Kidney (tissue), 14 donors: ENCODE data around the gene CACNG5. TPM values are rescaled to one million over a fixed set of nuclear protein-coding genes. Genes with fewer than 3 reads are reported as not detected.
A peak's percentile ranks its signal among the peaks of the same experiment; 100 is the strongest.

Source experiments
- DNase-seq, 5 donors: peaks; one replicate each; pipeline ENCODE4 v3.0.0-alpha.2; 2013 to 2020
- FAIRE-seq: peaks from 2 replicates; lab custom pipeline; 2012; peaks lifted over from hg19 to GRCh38; lab: Jason Lieb, UNC
- H3K27ac ChIP-seq, 2 donors: one replicate each; pipeline ENCODE4 v1.7.0; 2013; ENCODE audit warnings: low read depth in 2 of 2, low read length in 2 of 2, inconsistent platforms in 1 of 2
- H3K27me3 ChIP-seq: one replicate; pipeline ENCODE4 v1.7.1; 2013; ENCODE audit warnings: low read length, inconsistent platforms; ENCODE audit not compliant: control insufficient read depth, insufficient read depth
- H3K36me3 ChIP-seq, 3 donors: one replicate each; pipeline versions ENCODE4 v1.7.0 to v1.7.1; 2013; ENCODE audit warnings: low read length in 3 of 3, control low read depth in 1 of 3, inconsistent platforms in 1 of 3; ENCODE audit not compliant: insufficient read depth in 3 of 3, control insufficient read depth in 2 of 3
- H3K4me1 ChIP-seq, 3 donors: one replicate each; pipeline versions ENCODE4 v1.7.0 to v1.7.1; 2013; ENCODE audit warnings: low read length in 3 of 3, inconsistent platforms in 1 of 3, low read depth in 1 of 3; ENCODE audit not compliant: control insufficient read depth in 2 of 3, insufficient read depth in 2 of 3
- H3K4me3 ChIP-seq, 3 donors: one replicate each; pipeline versions ENCODE4 v1.7.0 to v1.8.1; 2013; ENCODE audit warnings: low read length in 3 of 3, control low read depth in 1 of 3, inconsistent platforms in 1 of 3
- H3K9ac ChIP-seq, 3 donors: one replicate each; pipeline versions ENCODE4 v1.7.0 to v1.7.1; 2013; ENCODE audit warnings: low read length in 3 of 3, control low read depth in 1 of 3, inconsistent platforms in 1 of 3
- H3K9me3 ChIP-seq, 3 donors: one replicate each; pipeline versions ENCODE4 v1.7.0 to v1.7.1; 2013; ENCODE audit warnings: low read length in 3 of 3, control low read depth in 1 of 3, inconsistent platforms in 1 of 3; ENCODE audit not compliant: control insufficient read depth in 2 of 3, insufficient read depth in 1 of 3
- CTCF ChIP-seq: IDR thresholded peaks from 3 replicates; pipeline ENCODE4 v1.5.1; 2012; ENCODE audit warnings: mild to moderate bottlenecking, moderate library complexity, borderline replicate concordance; ENCODE audit not compliant: insufficient read depth; ENCODE audit errors: extremely low read depth
- intact Hi-C: fragments of 100-400 bp; cut with DNase I; formaldehyde crosslinking; loops from one replicate; pipeline ENCODE4 v1.11.1; 2022
- polyA plus RNA-seq: library from polyadenylated mRNA; stranded (reverse); fragments of 350-450 nt; fragmentation: Illumina TruSeq; extraction: RNeasy Lipid Tissue Mini Kit (QIAGEN cat#74804); gene quantifications from one replicate; pipeline ENCODE4 v1.2.3, GENCODE V29; 2014; ENCODE audit warnings: low read depth, low replicate concordance; ENCODE audit not compliant: insufficient read depth
- total RNA-seq: library from RNA; stranded (reverse); fragmentation: NEBNext Ultra II Directional; extraction: Animal tissue kit (Norgen Biotek cat#: 25700); gene quantifications from one replicate; pipeline ENCODE4 v1.2.1, GENCODE V29; 2021
- donor health status: control.
- donor health status: control.
- donor health status: control.
- donor health status: control.
- donor health status: control.
- donor health status: DM: yes; HTN: yes; CAD: no.
- donor health status: Normal renal cell carcinoma (clear cell type).

The CACNG5 gene
- total and polyA plus RNA-seq, 2 donors from 2014 or later = not detected

GRCh38 chr17:66855204-66855603 is 20.3 kb downstream of the CACNG5 start:
- DNase-seq (peak in 1 of 5 donors; percentile 42), FAIRE-seq (no peak)
- H3K4me3 ChIP-seq = no peak overlapping the region
- TF ChIP-seq CTCF = no peak
- no peak overlapping the region for H3K9ac ChIP-seq
- H3K27me3 ChIP-seq = no peaks in the 10 kb centered on the region
- intact Hi-C loops = no loop called here
- no peaks in the 10 kb centered on the region for H3K4me1 ChIP-seq
- H3K36me3 ChIP-seq = no peaks in the 10 kb centered on the region
- H3K9me3 ChIP-seq = peaks cover 0 to 6% (median 3%) of the 10 kb centered on the region in 3 donors
- H3K27ac ChIP-seq = no peak overlapping the region

DNA sequence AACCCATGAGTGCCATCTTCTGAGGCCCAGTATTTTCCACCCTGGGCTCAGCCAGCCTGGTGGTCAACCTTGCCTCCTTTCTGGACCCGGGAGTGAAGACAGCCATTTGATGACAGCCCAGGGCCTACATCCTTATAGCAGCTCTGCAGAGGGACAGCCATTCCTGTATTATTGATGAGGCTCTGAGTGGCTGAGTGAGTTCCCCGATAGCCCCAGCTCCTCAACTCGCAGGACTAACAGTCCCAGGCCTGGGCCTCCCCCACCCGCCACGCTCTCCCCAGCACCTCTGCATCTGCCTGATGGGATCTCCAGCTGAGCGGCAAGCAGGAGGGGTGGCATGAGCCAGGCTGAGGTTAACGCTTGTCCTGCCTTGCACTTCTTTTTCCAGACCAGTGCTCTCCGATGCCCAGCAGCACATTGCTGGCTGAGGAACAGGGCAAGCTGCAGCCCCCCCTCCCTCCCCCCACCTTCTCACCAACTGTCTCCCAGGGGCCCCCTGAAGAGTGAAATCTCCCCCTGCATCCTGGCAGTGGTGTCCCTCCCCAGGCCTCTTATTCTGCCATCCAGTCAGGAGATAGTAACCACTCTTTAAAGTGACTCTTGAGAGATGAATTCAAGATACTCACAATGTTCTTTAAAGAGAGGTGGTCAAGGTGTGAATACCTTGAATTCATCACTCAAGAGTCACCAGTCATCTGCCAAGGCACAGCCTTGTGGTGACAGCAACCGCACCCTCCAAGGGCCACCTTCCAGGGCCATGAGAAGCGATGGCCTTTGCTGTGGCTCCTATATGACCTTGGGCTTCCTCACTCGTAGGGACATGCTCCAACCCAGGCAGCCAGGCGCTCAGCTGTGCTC is 23.5 kb downstream of the CACNG5 start:
- Histone ChIP-seq H3K9me3 (peaks cover 0 to 6% (median 3%) of the 10 kb centered on the region in 3 donors), H3K9ac (no peak overlapping the region), H3K27me3 (no peaks in the 10 kb centered on the region), H3K27ac (no peak overlapping the region), H3K4me3 (no peak overlapping the region), H3K36me3 (no peaks in the 10 kb centered on the region), H3K4me1 (no peaks in the 10 kb centered on the region)
- intact Hi-C loops = no loop called here
- no peak for TF ChIP-seq CTCF
- FAIRE-seq (no peak), DNase-seq (peak in 1 of 5 donors; percentile 43)

DNA sequence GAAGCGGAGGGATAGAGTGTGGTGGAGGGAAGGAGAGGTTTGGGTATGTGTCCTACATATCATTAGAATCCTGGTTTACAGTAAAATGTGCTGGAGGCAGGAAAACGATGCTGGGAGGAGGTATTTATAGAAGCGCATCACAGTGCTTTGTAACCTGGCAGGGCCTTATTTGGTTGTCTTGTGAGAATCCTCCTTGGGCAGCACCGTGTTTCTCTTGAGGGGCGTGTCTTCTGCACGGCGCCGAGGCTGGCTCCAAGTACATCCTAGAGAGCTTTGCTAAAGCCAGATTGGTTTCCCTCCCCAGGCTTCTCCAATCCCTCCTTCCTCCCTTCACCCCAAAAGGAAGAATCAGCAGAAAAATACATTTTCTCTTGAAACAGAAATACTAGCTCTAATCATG is 24.4 kb downstream of the CACNG5 start:
- intact Hi-C loops = no loop called here
- FAIRE-seq (no peak), DNase-seq (no peak)
- Histone ChIP-seq H3K4me1 (no peaks in the 10 kb centered on the region), H3K36me3 (no peaks in the 10 kb centered on the region), H3K27ac (no peak overlapping the region), H3K4me3 (no peak overlapping the region), H3K27me3 (no peaks in the 10 kb centered on the region), H3K9ac (no peak overlapping the region), H3K9me3 (peaks cover 0 to 12% (median 3%) of the 10 kb centered on the region in 3 donors)
- no peak for TF ChIP-seq CTCF
